ENCODE results near the gene TBC1D10B.
"Not testable (repeated sequence)": the region's sequence is repeated elsewhere in the genome, so short reads cannot be mapped to it uniquely, and the experiment has no call there.

Gene TBC1D10B

DNA sequence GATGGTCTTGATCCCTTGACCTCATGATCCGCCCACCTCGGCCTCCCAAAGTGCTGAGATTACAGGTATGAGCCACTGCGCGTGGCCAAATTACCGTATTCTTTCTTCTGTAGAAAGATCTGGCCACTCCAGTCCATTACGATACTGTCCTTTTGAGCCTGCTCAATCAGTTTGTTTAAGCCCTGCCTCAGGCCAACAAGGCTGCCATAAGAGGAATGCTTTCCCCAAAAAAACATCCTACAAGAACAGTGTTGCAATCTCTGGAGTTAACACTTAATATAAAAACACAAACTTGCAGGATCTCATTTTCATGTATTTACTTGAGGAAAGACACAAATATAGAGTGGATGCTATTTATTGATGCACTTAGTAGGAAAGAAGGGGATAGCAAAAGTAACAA is 46.1 kb downstream of the TBC1D10B start:
- not testable (repeated sequence) for DNase-seq

- DNase-seq = not testable (repeated sequence)
These were observed 51.6 kb downstream of the TBC1D10B start for GRCh38 chr16:30318647-30319046.

- not testable (repeated sequence) for DNase-seq
These were observed 59.4 kb downstream of the TBC1D10B start for GRCh38 chr16:30310937-30311336.

DNA sequence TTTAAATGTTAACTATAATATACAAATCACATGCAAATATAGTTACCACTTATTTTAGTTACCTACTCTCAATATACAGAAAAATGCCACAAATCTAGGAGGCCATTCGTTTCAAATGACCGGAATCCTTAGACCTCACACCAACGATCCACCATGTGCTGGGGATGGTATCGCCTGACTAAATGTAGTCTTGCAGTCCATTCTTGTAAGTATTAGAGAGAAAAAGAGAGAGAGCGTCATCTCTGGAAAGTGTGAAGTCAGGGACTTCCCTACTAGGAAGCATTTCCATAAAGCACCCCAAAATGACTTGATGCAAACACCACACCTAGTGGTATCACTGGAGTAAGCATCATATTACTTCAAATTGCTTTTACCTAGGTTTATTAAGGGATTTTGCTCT is 61.0 kb downstream of the TBC1D10B start:
- peak in 1 of 3 donors; percentile 1 for DNase-seq

All from suppressor macrophage treated with lipopolysaccharide for 1 hour (primary cell).